Esophagus muscularis mucosa (tissue), 4 donors: Measurements from ENCODE around the gene GNG2.

Experiments used
- CTCF ChIP-seq, 3 experiments: fragments of 200-600 bp in 2 of 3; fragments of 450-650 bp in 1 of 3; sonication (generic) in 2 of 3; IDR thresholded peaks; one replicate each; pipeline ENCODE4 v1.5.1; 2017 to 2019; ENCODE audit warnings: antibody characterized with exemption in 3 of 3, mild to moderate bottlenecking in 2 of 3, moderate library complexity in 1 of 3
- EP300 ChIP-seq: sonication (generic); formaldehyde crosslinking; IDR thresholded peaks from one replicate; pipeline ENCODE4 v1.6.1; 2017; ENCODE audit warnings: antibody characterized with exemption
- POLR2A ChIP-seq: fragments of 450-650 bp; IDR thresholded peaks from one replicate; pipeline ENCODE4 v1.6.1; 2017; ENCODE audit warnings: antibody characterized with exemption, moderate library complexity, mild to moderate bottlenecking, low read depth
- POLR2AphosphoS5 ChIP-seq, 2 donors: sonication (generic); formaldehyde crosslinking; IDR thresholded peaks; one replicate each; pipeline ENCODE4 v1.6.1; 2017; ENCODE audit warnings: antibody characterized with exemption in 2 of 2

- TF ChIP-seq CTCF (IDR thresholded peaks at IDR 0.05) (no peak), POLR2A (no peak), POLR2AphosphoS5 (IDR thresholded peaks at IDR 0.05) (no peak), EP300 (no peak)
Observed at GRCh38 chr14:51951656-51952055, 91.2 kb downstream of the GNG2 start.
